A549 (cell line): ENCODE results near the gene KRAS. TPM values are rescaled to one million over a fixed set of nuclear protein-coding genes. Genes with fewer than 3 reads are reported as not detected.

Source experiments
- ATAC-seq, 2 experiments: fragments of 200-7000 bp in 1 of 2; fragments of >200 bp in 1 of 2; cut with Nextera tagmentation in 1 of 2; cut with Tn5 transposase in 1 of 2; 3 replicates each; pipeline versions ENCODE4 v1.8.0 to v1.9.1; 2018 to 2020; ENCODE audit warnings: mild to moderate bottlenecking in 1 of 2, moderate library complexity in 1 of 2
- CTCF ChIA-PET: fragments of 300-600 bp; sonication (Branson Sonifier 250); formaldehyde crosslinking; extraction: SDS; loops from one replicate; lab custom pipeline; 2021; ENCODE audit warnings: antibody characterized with exemption, inconsistent platforms; lab: Yijun Ruan, JAX
- POLR2A ChIA-PET: fragments of 350-600 bp; formaldehyde crosslinking; extraction: SDS; loops from one replicate; lab custom pipeline; 2021; ENCODE audit warnings: antibody characterized with exemption, inconsistent platforms; lab: Yijun Ruan, JAX
- DNase-seq, 2 experiments: peaks; one replicate each; pipeline versions ENCODE4 v3.0.0 to v3.0.0-alpha.2; 2011 to 2016; ENCODE audit warnings: low read depth in 1 of 2, low spot score in 1 of 2
- FAIRE-seq: peaks from 2 replicates; lab custom pipeline; 2011; peaks lifted over from hg19 to GRCh38; lab: Jason Lieb, UNC
- H3K27ac ChIP-seq, 2 experiments: fragments of >200 bp; sonication (Bioruptor Twin); formaldehyde crosslinking; 3 replicates each; pipeline ENCODE4 v1.5.1; 2016 to 2017
- H3K4me1 ChIP-seq: fragments of >200 bp; sonication (Bioruptor Twin); formaldehyde crosslinking; 3 replicates; pipeline ENCODE4 v1.6.1; 2016
- H3K4me2 ChIP-seq: fragments of >200 bp; sonication (Bioruptor Twin); formaldehyde crosslinking; 3 replicates; pipeline ENCODE4 v1.6.1; 2016
- H3K4me3 ChIP-seq: fragments of >200 bp; sonication (Bioruptor Twin); formaldehyde crosslinking; 3 replicates; pipeline ENCODE4 v1.5.1; 2016
- H3K9me3 ChIP-seq: fragments of >200 bp; sonication (Bioruptor Twin); formaldehyde crosslinking; 3 replicates; pipeline ENCODE4 v1.6.1; 2016
- BCL3 ChIP-seq: fragments of >200 bp; sonication (Bioruptor Twin); formaldehyde crosslinking; IDR thresholded peaks from 3 replicates; pipeline ENCODE4 v1.6.1; 2016
- CBX2 ChIP-seq: fragments of 200-600 bp; sonication (generic); IDR thresholded peaks from 2 replicates; pipeline ENCODE4 v1.6.1; 2016; ENCODE audit warnings: low read depth, mild to moderate bottlenecking, borderline replicate concordance
- CHD4 ChIP-seq: fragments of 200-600 bp; sonication (generic); IDR thresholded peaks from 2 replicates; pipeline ENCODE4 v1.6.1; 2016; ENCODE audit warnings: antibody characterized with exemption, mild to moderate bottlenecking, borderline replicate concordance
- EHF ChIP-seq: fragments of 250-450 bp; sonication (Bioruptor Pico); IDR thresholded peaks from 2 replicates; pipeline ENCODE4 v1.5.0; 2020; ENCODE audit warnings: mild to moderate bottlenecking
- ELK1 ChIP-seq: fragments of 150-350 bp; IDR thresholded peaks from 2 replicates; pipeline ENCODE4 v1.6.1; 2014; ENCODE audit warnings: low read depth, mild to moderate bottlenecking, low read length
- ESRRA ChIP-seq: fragments of 150-350 bp; IDR thresholded peaks from 2 replicates; pipeline ENCODE4 v1.6.1; 2014; ENCODE audit warnings: mild to moderate bottlenecking, low read length, borderline replicate concordance
- FOSB ChIP-seq: fragments of 250-450 bp; sonication (Bioruptor Pico); IDR thresholded peaks from 2 replicates; pipeline ENCODE4 v1.5.0; 2020; ENCODE audit warnings: mild to moderate bottlenecking, moderate library complexity
- FOSL2 ChIP-seq, 2 experiments: fragments of 450-650 bp in 1 of 2; fragments of >200 bp in 1 of 2; sonication (Bioruptor Twin) in 1 of 2; formaldehyde crosslinking; IDR thresholded peaks; 2 replicates each; pipeline versions ENCODE4 v1.5.0 to v1.6.1; 2016 to 2020; ENCODE audit warnings: mild to moderate bottlenecking in 1 of 2, moderate library complexity in 1 of 2
- GATA3 ChIP-seq: IDR thresholded peaks from 2 replicates; pipeline ENCODE4 v1.6.1; 2012; ENCODE audit warnings: borderline replicate concordance
- HDAC2 ChIP-seq: fragments of 200-600 bp; sonication (generic); IDR thresholded peaks from 2 replicates; pipeline ENCODE4 v1.6.1; 2016
- KDM5A ChIP-seq: fragments of 200-600 bp; sonication (generic); IDR thresholded peaks from 2 replicates; pipeline ENCODE4 v1.6.1; 2016; ENCODE audit warnings: antibody characterized with exemption, mild to moderate bottlenecking
- MAFK ChIP-seq: fragments of 450-650 bp; IDR thresholded peaks from 2 replicates; pipeline ENCODE4 v1.6.1; 2014; ENCODE audit not compliant: partially characterized antibody
- MYC ChIP-seq: IDR thresholded peaks from 2 replicates; pipeline ENCODE4 v1.6.1; 2012; ENCODE audit warnings: mild to moderate bottlenecking, inconsistent platforms, low read length, improper control_type of control experiment, borderline replicate concordance
- NFE2L2 ChIP-seq: fragments of 150-350 bp; conservative IDR thresholded peaks from 2 replicates; pipeline ENCODE4 v1.6.1; 2014; ENCODE audit warnings: low read length
- POLR2A ChIP-seq: IDR thresholded peaks from 2 replicates; pipeline ENCODE4 v1.6.1; 2012; ENCODE audit warnings: mild to moderate bottlenecking, low read length
- POLR2AphosphoS2 ChIP-seq: conservative IDR thresholded peaks from 2 replicates; pipeline ENCODE4 v1.6.1; 2012; ENCODE audit warnings: low read length, improper control_type of control experiment, inconsistent platforms
- RCOR1 ChIP-seq: fragments of 150-350 bp; IDR thresholded peaks from 2 replicates; pipeline ENCODE4 v1.6.1; 2014; ENCODE audit warnings: antibody characterized with exemption, low read length, low read depth
- RFX5 ChIP-seq: fragments of 450-650 bp; IDR thresholded peaks from 2 replicates; pipeline ENCODE4 v1.7.1; 2014; ENCODE audit warnings: antibody characterized with exemption, mild to moderate bottlenecking, moderate library complexity
- SMC3 ChIP-seq: fragments of >200 bp; sonication (Bioruptor Twin); formaldehyde crosslinking; IDR thresholded peaks from 3 replicates; pipeline ENCODE4 v1.6.1; 2018; ENCODE audit warnings: inconsistent platforms
- ZC3H11A ChIP-seq: fragments of 450-650 bp; IDR thresholded peaks from 2 replicates; pipeline ENCODE4 v1.6.1; 2014; ENCODE audit warnings: antibody characterized with exemption, mild to moderate bottlenecking
- WGBS: methylation state at CpG from one replicate; pipeline ENCODE4 v1.1.6; 2017; ENCODE audit errors: missing lambda C conversion rate; 5-methylcytosine and 5-hydroxymethylcytosine counted together
- polyA plus RNA-seq, 4 experiments: library from polyadenylated mRNA; depleted of rRNA in 3 of 4; stranded (reverse); fragments of >200 nt; fragmentation: RNase III in 1 of 4; extraction: RNeasy Plus Mini Kit Qiagen cat#74134 plus additional on column Dnase treatment in 1 of 4; gene quantifications; 2 replicates in 3 of 4; 3 replicates in 1 of 4; pipeline ENCODE4 v1.2.3, GENCODE V29; 2011 to 2017
- TF ChIP-seq, protein P1 (sequence below): fragments of 250-450 bp; sonication (Bioruptor Pico); IDR thresholded peaks from 2 replicates; pipeline ENCODE4 v1.5.0; 2021; ENCODE audit warnings: mild to moderate bottlenecking, moderate library complexity, borderline replicate concordance
- TF ChIP-seq, protein P2 (sequence below): fragments of 200-600 bp; sonication (generic); IDR thresholded peaks from 2 replicates; pipeline ENCODE4 v1.6.1; 2016; ENCODE audit warnings: antibody characterized with exemption, mild to moderate bottlenecking, moderate library complexity
- TF ChIP-seq, protein P3 (sequence below): fragments of >200 bp; sonication (Bioruptor Twin); formaldehyde crosslinking; IDR thresholded peaks from 3 replicates; pipeline ENCODE4 v1.5.1; 2016
- TF ChIP-seq, protein P4 (sequence below): IDR thresholded peaks from 2 replicates; pipeline ENCODE4 v1.6.1; 2012

Gene KRAS
- polyA plus RNA-seq, 2 of the 4 experiments (the other 2 are of a cell fraction): 16.5 to 38.4 TPM

DNA sequence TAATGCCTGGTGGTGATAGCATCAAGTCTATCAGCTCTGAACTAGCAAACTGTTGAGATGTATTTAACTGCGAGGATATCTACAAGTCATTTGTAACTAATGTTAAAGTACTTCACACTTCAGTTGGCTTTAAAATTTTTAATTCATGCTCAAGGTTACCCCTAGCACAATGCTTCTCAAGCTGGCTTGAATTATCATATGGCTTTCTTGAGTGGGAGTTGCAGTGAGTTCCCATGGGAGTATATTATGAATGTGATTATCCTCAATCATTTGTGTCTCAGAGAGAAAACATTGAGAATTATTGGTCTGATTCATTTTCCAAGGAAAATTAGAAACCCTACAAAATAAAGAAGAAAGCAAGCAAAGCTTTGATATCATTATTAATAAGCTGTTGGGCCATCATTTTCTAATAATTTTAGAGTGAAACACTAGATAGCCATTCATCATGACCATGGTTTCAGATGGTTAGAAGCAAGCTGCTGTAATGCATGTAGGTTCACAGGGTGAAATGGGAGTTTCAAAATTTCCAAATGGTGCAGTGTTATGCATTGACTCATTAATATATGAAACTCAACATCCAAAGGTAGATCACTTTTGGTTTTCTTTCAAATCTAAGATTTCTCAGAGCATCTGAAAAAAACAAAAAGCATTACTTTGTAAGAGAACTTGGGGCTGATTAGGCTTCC is 11.8 kb upstream of the KRAS start:
- POLR2A ChIA-PET: no interaction called here
- Histone ChIP-seq H3K27ac (no peak overlapping the region), H3K4me3 (no peak overlapping the region), H3K4me1 (no peaks in the 10 kb centered on the region), H3K4me2 (no peak overlapping the region), H3K9me3 (no peaks in the 10 kb centered on the region)
- 88% methylated on average over 1 of the region's 1 CpG for WGBS
- FAIRE-seq (no peak), DNase-seq (no peak), ATAC-seq (no peak)
- CTCF ChIA-PET: no interaction called here
- no peak for TF ChIP-seq CBX2
- TF ChIP-seq EHF (CRISPR knock-in tag): no peak
- no peak for TF ChIP-seq BCL3
- TF ChIP-seq RFX5: no peak
- TF ChIP-seq SMC3: no peak
- TF ChIP-seq ESRRA: no peak
- TF ChIP-seq, protein P1, sequence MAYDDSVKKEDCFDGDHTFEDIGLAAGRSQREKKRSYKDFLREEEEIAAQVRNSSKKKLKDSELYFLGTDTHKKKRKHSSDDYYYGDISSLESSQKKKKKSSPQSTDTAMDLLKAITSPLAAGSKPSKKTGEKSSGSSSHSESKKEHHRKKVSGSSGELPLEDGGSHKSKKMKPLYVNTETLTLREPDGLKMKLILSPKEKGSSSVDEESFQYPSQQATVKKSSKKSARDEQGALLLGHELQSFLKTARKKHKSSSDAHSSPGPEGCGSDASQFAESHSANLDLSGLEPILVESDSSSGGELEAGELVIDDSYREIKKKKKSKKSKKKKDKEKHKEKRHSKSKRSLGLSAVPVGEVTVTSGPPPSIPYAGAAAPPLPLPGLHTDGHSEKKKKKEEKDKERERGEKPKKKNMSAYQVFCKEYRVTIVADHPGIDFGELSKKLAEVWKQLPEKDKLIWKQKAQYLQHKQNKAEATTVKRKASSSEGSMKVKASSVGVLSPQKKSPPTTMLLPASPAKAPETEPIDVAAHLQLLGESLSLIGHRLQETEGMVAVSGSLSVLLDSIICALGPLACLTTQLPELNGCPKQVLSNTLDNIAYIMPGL (CRISPR knock-in tag): no peak
- TF ChIP-seq ELK1: no peak

DNA sequence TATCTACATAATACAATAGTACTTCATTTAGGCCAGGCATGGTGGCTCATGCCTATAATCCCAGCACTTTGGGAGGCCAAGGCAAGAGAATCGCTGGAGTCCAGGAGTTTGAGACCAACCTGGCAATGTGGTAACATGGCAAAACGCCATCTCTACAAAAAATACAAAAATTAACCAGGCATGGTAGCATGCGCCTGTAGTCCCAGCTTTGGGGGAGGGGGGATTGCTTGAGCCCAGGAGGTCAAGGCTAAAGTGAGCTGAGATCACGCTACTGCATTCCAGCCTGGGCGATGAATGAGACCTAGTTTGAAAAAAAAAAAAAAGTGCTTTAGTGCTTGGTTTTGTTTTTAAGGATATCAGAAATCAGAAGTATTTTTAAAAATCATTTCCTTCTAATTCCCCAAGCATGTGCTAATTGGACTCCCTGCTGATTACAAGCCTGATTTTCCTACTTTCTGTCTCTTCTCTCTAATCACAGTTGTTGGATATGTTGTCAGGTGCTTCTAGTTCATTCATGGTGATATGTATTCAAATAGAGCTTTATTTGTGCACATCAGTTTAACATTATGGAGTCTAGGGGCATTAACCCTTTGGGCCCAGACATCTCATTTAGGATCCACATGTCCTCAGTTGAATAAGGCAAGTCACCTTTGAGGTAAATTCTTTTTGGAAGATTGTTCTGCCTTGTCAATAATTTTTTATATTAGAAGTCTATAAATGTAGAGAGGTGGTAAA is 7.0 kb upstream of the KRAS start:
- ATAC-seq (no peak), DNase-seq (no peak), FAIRE-seq (no peak)
- no peak overlapping the region for H3K4me3 ChIP-seq
- POLR2A ChIA-PET: no interaction called here
- no peaks in the 10 kb centered on the region for H3K9me3 ChIP-seq
- H3K27ac ChIP-seq: no peak overlapping the region
- 81% methylated on average over 5 of the region's 5 CpGs for WGBS
- no peak overlapping the region for H3K4me2 ChIP-seq
- CTCF ChIA-PET: interaction anchor here (1.5 kb wide), 1 partner anchor 17 kb away, joined by 6 read pairs; no protein-coding TSS in a partner anchor
- H3K4me1 ChIP-seq: no peaks in the 10 kb centered on the region
- TF ChIP-seq HDAC2 (no peak), FOSB (CRISPR knock-in tag) (no peak), NFE2L2 (no peak), KDM5A (no peak), ZC3H11A (no peak), MAFK (no peak), GATA3 (no peak), CHD4 (no peak), POLR2A (no peak), MYC (no peak), FOSL2 (IDR thresholded peaks at IDR 0.05) (no peak), FOSL2 (CRISPR knock-in tag; IDR thresholded peaks at IDR 0.05) (no peak), POLR2AphosphoS2 (no peak), RCOR1 (no peak)
- TF ChIP-seq, protein P2, sequence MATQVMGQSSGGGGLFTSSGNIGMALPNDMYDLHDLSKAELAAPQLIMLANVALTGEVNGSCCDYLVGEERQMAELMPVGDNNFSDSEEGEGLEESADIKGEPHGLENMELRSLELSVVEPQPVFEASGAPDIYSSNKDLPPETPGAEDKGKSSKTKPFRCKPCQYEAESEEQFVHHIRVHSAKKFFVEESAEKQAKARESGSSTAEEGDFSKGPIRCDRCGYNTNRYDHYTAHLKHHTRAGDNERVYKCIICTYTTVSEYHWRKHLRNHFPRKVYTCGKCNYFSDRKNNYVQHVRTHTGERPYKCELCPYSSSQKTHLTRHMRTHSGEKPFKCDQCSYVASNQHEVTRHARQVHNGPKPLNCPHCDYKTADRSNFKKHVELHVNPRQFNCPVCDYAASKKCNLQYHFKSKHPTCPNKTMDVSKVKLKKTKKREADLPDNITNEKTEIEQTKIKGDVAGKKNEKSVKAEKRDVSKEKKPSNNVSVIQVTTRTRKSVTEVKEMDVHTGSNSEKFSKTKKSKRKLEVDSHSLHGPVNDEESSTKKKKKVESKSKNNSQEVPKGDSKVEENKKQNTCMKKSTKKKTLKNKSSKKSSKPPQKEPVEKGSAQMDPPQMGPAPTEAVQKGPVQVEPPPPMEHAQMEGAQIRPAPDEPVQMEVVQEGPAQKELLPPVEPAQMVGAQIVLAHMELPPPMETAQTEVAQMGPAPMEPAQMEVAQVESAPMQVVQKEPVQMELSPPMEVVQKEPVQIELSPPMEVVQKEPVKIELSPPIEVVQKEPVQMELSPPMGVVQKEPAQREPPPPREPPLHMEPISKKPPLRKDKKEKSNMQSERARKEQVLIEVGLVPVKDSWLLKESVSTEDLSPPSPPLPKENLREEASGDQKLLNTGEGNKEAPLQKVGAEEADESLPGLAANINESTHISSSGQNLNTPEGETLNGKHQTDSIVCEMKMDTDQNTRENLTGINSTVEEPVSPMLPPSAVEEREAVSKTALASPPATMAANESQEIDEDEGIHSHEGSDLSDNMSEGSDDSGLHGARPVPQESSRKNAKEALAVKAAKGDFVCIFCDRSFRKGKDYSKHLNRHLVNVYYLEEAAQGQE: no peak
- TF ChIP-seq, protein P3, sequence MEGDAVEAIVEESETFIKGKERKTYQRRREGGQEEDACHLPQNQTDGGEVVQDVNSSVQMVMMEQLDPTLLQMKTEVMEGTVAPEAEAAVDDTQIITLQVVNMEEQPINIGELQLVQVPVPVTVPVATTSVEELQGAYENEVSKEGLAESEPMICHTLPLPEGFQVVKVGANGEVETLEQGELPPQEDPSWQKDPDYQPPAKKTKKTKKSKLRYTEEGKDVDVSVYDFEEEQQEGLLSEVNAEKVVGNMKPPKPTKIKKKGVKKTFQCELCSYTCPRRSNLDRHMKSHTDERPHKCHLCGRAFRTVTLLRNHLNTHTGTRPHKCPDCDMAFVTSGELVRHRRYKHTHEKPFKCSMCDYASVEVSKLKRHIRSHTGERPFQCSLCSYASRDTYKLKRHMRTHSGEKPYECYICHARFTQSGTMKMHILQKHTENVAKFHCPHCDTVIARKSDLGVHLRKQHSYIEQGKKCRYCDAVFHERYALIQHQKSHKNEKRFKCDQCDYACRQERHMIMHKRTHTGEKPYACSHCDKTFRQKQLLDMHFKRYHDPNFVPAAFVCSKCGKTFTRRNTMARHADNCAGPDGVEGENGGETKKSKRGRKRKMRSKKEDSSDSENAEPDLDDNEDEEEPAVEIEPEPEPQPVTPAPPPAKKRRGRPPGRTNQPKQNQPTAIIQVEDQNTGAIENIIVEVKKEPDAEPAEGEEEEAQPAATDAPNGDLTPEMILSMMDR: no peak
- TF ChIP-seq, protein P1 (CRISPR knock-in tag): no peak
- TF ChIP-seq, protein P4, sequence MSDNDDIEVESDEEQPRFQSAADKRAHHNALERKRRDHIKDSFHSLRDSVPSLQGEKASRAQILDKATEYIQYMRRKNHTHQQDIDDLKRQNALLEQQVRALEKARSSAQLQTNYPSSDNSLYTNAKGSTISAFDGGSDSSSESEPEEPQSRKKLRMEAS: no peak
